Testis (tissue), 3 donors: ENCODE results near the gene SP5. TPM values are rescaled to one million over a fixed set of nuclear protein-coding genes. Genes with fewer than 3 reads are reported as not detected.
"Not testable (repeated sequence)": the region's sequence is repeated elsewhere in the genome, so short reads cannot be mapped to it uniquely, and the experiment has no call there.

Experiments
- DNase-seq: peaks from one replicate; pipeline ENCODE4 v3.0.0-alpha.2; 2019
- H3K27ac ChIP-seq, 2 donors: fragments of 200-600 bp; sonication (generic); one replicate each; pipeline ENCODE4 v1.5.1; 2019
- H3K27me3 ChIP-seq: fragments of 200-600 bp; sonication (generic); one replicate; pipeline ENCODE4 v1.5.1; 2019
- H3K36me3 ChIP-seq: fragments of 200-600 bp; sonication (generic); one replicate; pipeline ENCODE4 v1.5.1; 2017; ENCODE audit warnings: low read depth; ENCODE audit errors: missing control alignments
- H3K4me1 ChIP-seq: fragments of 200-600 bp; sonication (generic); one replicate; pipeline ENCODE4 v1.5.1; 2019
- H3K4me3 ChIP-seq, 2 donors: fragments of 200-600 bp; sonication (generic); one replicate each; pipeline ENCODE4 v1.5.1; 2017 to 2019
- H3K9me3 ChIP-seq: fragments of 200-600 bp; sonication (generic); one replicate; pipeline ENCODE4 v1.5.1; 2017
- POLR2A ChIP-seq: fragments of 450-650 bp; IDR thresholded peaks from one replicate; pipeline ENCODE4 v1.6.1; 2017; ENCODE audit warnings: antibody characterized with exemption, mild to moderate bottlenecking, moderate library complexity
- WGBS, 2 donors: methylation state at CpG; one replicate each; pipeline ENCODE4 v1.1.5; 2018; 5-methylcytosine and 5-hydroxymethylcytosine counted together
- intact Hi-C: fragments of 100-400 bp; cut with DNase I; formaldehyde crosslinking; loops from one replicate; pipeline ENCODE4 v1.15.1; 2023; ENCODE audit warnings: low total_unique reads
- polyA plus RNA-seq: library from polyadenylated mRNA; stranded (reverse); fragments of 350-450 nt; fragmentation: Illumina TruSeq; extraction: RNeasy Lipid Tissue Mini Kit (QIAGEN cat#74804); gene quantifications from one replicate; pipeline ENCODE4 v1.2.3, GENCODE V29; 2014; ENCODE audit warnings: low read depth, low replicate concordance; ENCODE audit not compliant: insufficient read depth
- total RNA-seq, 2 donors: library from RNA; depleted of rRNA; stranded (reverse); fragments of >200 nt; gene quantifications; one replicate each; pipeline ENCODE4 v1.2.3, GENCODE V29; 2016
- TF ChIP-seq, protein P1 (sequence below), 3 experiments: fragments of 450-650 bp in 2 of 3; fragments of 200-600 bp in 1 of 3; sonication (generic) in 1 of 3; IDR thresholded peaks; one replicate each; pipeline ENCODE4 v1.5.1; 2016 to 2019; ENCODE audit warnings: antibody characterized with exemption in 3 of 3, mild to moderate bottlenecking in 2 of 3, moderate library complexity in 1 of 3

Gene SP5
- total and polyA plus RNA-seq, 3 donors from 2014 or later = 1.4 to 4.0 (median 3.5) TPM

DNA sequence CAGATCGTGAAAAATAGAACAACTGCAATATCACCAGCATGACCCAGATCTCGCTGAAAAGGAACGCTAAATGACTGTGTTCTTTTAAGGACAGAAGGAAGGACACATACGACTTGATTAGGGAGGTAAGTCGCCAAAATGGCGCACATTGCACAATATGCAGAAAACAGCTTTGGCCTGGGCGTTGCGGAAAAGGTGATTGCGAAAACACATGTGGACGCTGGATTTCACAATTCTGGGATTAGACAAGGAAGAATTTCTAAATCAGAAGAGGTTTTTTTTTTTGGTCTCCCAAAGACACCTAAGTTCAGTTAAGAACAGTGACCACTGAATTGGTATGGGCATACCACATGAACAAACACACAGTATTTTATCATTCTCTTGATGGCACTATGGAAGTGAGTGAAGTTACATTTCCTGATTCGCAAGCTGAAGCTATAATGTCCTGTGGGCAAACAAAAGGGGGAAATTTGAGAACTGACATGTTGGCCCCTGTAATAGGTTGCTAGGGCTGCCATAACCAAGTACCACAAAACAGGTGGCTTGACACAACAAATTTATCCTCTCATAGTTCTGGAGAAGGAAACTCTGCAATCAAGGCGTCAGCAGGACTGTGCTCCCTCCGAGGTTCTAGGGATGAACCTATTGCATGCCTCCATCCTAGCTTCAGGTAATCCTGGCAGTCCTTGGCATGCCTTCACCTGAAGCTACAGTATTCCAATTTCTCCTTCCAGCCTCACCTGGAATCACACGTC is 29.3 kb downstream of the SP5 start:
- DNase-seq = no peak
- no peak for TF ChIP-seq POLR2A
- TF ChIP-seq, protein P1, sequence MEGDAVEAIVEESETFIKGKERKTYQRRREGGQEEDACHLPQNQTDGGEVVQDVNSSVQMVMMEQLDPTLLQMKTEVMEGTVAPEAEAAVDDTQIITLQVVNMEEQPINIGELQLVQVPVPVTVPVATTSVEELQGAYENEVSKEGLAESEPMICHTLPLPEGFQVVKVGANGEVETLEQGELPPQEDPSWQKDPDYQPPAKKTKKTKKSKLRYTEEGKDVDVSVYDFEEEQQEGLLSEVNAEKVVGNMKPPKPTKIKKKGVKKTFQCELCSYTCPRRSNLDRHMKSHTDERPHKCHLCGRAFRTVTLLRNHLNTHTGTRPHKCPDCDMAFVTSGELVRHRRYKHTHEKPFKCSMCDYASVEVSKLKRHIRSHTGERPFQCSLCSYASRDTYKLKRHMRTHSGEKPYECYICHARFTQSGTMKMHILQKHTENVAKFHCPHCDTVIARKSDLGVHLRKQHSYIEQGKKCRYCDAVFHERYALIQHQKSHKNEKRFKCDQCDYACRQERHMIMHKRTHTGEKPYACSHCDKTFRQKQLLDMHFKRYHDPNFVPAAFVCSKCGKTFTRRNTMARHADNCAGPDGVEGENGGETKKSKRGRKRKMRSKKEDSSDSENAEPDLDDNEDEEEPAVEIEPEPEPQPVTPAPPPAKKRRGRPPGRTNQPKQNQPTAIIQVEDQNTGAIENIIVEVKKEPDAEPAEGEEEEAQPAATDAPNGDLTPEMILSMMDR (IDR thresholded peaks at IDR 0.05) = no peak
- intact Hi-C loops = no loop called here
- 88 to 95% methylated on average over 14 of the region's 14 CpGs for WGBS, 2 donors
- Histone ChIP-seq H3K27me3 (no peaks in the 10 kb centered on the region), H3K27ac (no peak overlapping the region), H3K36me3 (no peaks in the 10 kb centered on the region), H3K4me1 (no peaks in the 10 kb centered on the region), H3K9me3 (no peaks in the 10 kb centered on the region), H3K4me3 (no peak overlapping the region)

DNA sequence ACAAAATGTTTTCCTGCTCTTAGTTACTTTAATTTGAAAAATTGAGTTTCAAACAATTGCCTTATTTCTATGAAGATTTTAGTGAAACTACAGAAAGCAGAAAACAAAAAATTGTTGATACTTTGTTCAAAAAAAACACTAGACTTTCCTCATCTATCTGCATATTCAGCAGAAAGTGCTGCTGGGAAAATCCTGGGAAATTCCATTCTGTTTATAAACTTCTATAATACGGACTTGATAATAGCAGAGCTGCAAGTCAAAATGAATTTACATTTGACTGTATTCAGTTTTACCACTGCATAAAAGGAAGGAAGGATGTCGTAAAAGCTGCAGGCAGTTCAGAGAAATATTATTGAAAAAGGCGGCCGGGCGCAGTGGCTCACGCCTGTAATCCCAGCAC is 30.2 kb downstream of the SP5 start:
- intact Hi-C loops = no loop called here
- Histone ChIP-seq H3K9me3 (no peaks in the 10 kb centered on the region), H3K4me3 (no peak overlapping the region), H3K36me3 (no peaks in the 10 kb centered on the region), H3K4me1 (no peaks in the 10 kb centered on the region), H3K27ac (no peak overlapping the region), H3K27me3 (no peaks in the 10 kb centered on the region)
- WGBS, 2 donors = 69 to 80% methylated on average over 6 of the region's 6 CpGs
- no peak for TF ChIP-seq POLR2A
- TF ChIP-seq, protein P1 (IDR thresholded peaks at IDR 0.05) = no peak
- DNase-seq = no peak

DNA sequence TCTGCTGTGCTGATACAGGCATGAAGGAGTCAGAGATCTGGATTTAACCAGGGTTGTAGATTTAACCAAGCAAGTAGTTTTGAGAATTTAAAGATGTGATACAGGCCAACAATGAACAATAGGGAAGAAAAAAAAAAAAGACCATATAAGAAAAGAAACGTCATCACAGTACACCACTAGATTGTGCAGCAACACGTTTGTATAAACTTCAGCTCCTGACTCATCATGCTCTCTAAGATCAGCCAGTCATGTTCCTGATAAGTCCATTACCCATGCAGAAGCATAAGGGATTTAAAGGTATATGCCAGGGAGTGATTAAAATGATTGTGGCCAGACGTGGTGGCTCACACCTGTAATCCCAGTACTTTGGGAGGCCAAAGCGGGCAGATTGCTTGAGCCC is 32.8 kb downstream of the SP5 start:
- Histone ChIP-seq H3K27ac (no peak overlapping the region), H3K36me3 (no peaks in the 10 kb centered on the region), H3K27me3 (no peaks in the 10 kb centered on the region), H3K4me1 (no peaks in the 10 kb centered on the region), H3K4me3 (no peak overlapping the region), H3K9me3 (no peaks in the 10 kb centered on the region)
- DNase-seq = no peak
- intact Hi-C loops = no loop called here
- WGBS, 2 donors = 60 to 70% methylated on average over 4 of the region's 4 CpGs
- TF ChIP-seq, protein P1 (IDR thresholded peaks at IDR 0.05) = no peak
- no peak for TF ChIP-seq POLR2A

DNA sequence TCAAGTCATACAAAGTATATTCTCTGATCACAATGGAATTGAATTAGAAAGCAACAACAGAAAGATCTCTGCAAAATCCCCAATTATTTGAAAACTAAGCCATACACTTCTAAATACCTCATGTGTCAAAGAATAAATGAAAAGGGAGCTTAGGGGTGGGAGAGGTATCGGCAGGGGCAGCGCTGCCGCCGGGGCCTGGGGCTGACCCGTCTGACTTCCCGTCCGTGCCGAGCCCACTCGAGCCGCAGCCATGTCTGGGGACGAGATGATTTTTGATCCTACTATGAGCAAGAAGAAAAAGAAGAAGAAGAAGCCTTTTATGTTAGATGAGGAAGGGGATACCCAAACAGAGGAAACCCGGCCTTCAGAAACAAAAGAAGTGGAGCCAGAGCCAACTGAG is 36.4 kb downstream of the SP5 start:
- whole genome bisulfite sequencing, 2 donors = 70 to 84% methylated on average over 12 of the region's 12 CpGs
- H3K4me1 ChIP-seq, H3K27me3 ChIP-seq, intact Hi-C loops, H3K27ac ChIP-seq, H3K36me3 ChIP-seq, H3K4me3 ChIP-seq, DNase-seq, H3K9me3 ChIP-seq: not testable (repeated sequence)

DNA sequence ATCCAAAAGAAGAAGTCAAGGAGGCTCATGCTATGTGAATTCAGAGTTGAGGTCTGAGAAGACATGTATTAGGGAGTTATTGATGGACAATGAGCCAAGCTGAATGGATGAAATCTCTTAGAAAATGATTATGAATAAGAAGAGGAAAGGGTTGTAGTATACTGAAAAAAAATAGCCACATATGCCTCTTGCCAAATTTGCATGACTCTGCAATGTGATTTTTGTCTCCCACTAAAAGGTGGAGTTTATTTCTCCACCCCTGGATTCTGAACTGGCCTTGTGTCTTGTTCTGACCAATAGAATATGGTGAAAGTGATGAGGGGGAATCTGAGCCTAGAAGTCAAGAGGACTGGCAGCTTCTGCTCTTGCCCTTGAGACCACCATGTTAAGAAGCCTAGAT is 46.4 kb downstream of the SP5 start:
- Histone ChIP-seq H3K4me3 (no peak overlapping the region), H3K27ac (no peak overlapping the region), H3K27me3 (no peaks in the 10 kb centered on the region), H3K4me1 (peaks cover 4% of the 10 kb centered on the region), H3K36me3 (no peaks in the 10 kb centered on the region), H3K9me3 (no peaks in the 10 kb centered on the region)
- TF ChIP-seq, protein P1 (IDR thresholded peaks at IDR 0.05) = no peak
- intact Hi-C loops = no loop called here
- no peak for DNase-seq
